ENCODE measurements around the gene GTF2B.

DNA sequence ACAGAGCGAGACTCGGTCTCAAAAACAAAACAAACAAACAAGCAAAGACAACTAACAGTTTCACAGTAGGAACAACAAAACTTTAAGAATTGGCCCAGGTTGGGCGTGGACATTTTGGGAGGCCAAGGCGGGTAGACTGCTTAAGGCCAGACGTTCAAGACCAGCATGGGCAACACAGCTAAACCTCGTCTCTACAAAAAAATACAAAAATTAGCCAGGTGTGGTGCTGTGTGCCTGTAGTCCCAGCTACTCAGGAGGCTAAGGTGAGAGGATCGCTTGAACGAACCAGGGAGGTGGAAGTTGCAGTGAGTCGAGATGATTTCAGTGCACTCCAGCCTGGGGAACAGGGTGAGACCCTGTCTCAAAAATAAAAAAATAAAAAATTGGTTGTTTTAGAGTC lies 13.5 kb downstream of the GTF2B start:
- TF ChIP-seq, protein P1, sequence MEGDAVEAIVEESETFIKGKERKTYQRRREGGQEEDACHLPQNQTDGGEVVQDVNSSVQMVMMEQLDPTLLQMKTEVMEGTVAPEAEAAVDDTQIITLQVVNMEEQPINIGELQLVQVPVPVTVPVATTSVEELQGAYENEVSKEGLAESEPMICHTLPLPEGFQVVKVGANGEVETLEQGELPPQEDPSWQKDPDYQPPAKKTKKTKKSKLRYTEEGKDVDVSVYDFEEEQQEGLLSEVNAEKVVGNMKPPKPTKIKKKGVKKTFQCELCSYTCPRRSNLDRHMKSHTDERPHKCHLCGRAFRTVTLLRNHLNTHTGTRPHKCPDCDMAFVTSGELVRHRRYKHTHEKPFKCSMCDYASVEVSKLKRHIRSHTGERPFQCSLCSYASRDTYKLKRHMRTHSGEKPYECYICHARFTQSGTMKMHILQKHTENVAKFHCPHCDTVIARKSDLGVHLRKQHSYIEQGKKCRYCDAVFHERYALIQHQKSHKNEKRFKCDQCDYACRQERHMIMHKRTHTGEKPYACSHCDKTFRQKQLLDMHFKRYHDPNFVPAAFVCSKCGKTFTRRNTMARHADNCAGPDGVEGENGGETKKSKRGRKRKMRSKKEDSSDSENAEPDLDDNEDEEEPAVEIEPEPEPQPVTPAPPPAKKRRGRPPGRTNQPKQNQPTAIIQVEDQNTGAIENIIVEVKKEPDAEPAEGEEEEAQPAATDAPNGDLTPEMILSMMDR (IDR thresholded peaks at IDR 0.05; ENCODE audit: low read depth, low read length, poor library complexity, severe bottlenecking): peak; percentile 21
- no peak for TF ChIP-seq EZH2phosphoT487 (IDR thresholded peaks at IDR 0.05; ENCODE audit: borderline replicate concordance, low read length)
